Activated CD8-positive, alpha-beta T cell treated with anti-CD3 and anti-CD28 coated beads for 36 hours (primary cell): ENCODE measurements around the gene TBC1D22A. TPM values are rescaled to one million over a fixed set of nuclear protein-coding genes. Genes with fewer than 3 reads are reported as not detected.

ENCODE experiments used
- ATAC-seq: fragments of 200-7000 bp; cut with Tn5 transposase; one replicate; pipeline ENCODE4 v1.10.0; 2021; ENCODE audit warnings: mild to moderate bottlenecking, moderate library complexity
- CTCF ChIA-PET: fragments of 350-600 bp; sonication (Branson Sonifier 250); formaldehyde crosslinking; loops from one replicate; lab custom pipeline; 2021; ENCODE audit warnings: antibody characterized with exemption; lab: Charles Lee
- POLR2A ChIA-PET: fragments of 350-600 bp; sonication (Branson Sonifier 250); formaldehyde crosslinking; loops from one replicate; lab custom pipeline; 2021; ENCODE audit warnings: antibody characterized with exemption; lab: Charles Lee
- DNase-seq: peaks from one replicate; pipeline ENCODE4 v3.0.0-alpha.2; 2020
- H3K27ac Mint-ChIP-seq: one replicate; pipeline ENCODE4 v1.8.0; 2021; ENCODE audit warnings: mild to moderate bottlenecking, mixed read lengths
- H3K27me3 Mint-ChIP-seq: one replicate; pipeline ENCODE4 v1.8.0; 2021; ENCODE audit warnings: mixed read lengths
- H3K36me3 Mint-ChIP-seq: one replicate; pipeline ENCODE4 v1.8.0; 2021; ENCODE audit warnings: low read depth, mixed read lengths
- H3K4me1 Mint-ChIP-seq: one replicate; pipeline ENCODE4 v1.8.0; 2021; ENCODE audit warnings: low read depth, mixed read lengths
- H3K4me3 Mint-ChIP-seq: one replicate; pipeline ENCODE4 v1.8.0; 2021; ENCODE audit warnings: mild to moderate bottlenecking, moderate library complexity, mixed read lengths
- H3K9me3 Mint-ChIP-seq: one replicate; pipeline ENCODE4 v1.8.0; 2021; ENCODE audit warnings: mixed read lengths
- CTCF ChIP-seq: fragments of 200-600 bp; IDR thresholded peaks from one replicate; pipeline ENCODE4 v1.8.0; 2022; ENCODE audit warnings: antibody characterized with exemption, mild to moderate bottlenecking
- intact Hi-C: fragments of 100-400 bp; cut with micrococcal nuclease; formaldehyde crosslinking; loops from one replicate; pipeline ENCODE4 v1.10.0; 2022
- total RNA-seq, 2 experiments: library from RNA; stranded (reverse); gene quantifications; one replicate each; pipeline ENCODE4 v1.2.3, GENCODE V29; 2021

TBC1D22A gene
- total RNA-seq, 2 experiments from 2014 or later, result 41.0 to 42.8 TPM

GRCh38 chr22:46806794-46807193, 44.3 kb downstream of the TBC1D22A start:
- H3K36me3 Mint-ChIP-seq, result peaks cover 33% of the 10 kb centered on the region
- no peak overlapping the region for H3K27ac Mint-ChIP-seq
- H3K4me3 Mint-ChIP-seq, result no peak overlapping the region

GRCh38 chr22:46807458-46807857, 45.0 kb downstream of the TBC1D22A start:
- intact Hi-C loops, result no loop called here
- H3K4me3 Mint-ChIP-seq, result no peak overlapping the region
- H3K9me3 Mint-ChIP-seq, result no peaks in the 10 kb centered on the region
- ChIA-PET POLR2A (interaction anchor here (0.6 kb wide), 1 partner anchor 726 kb away, joined by 3 read pairs; no protein-coding TSS in a partner anchor), CTCF (interaction anchor here (1.3 to 10.9 kb wide), 3 partner anchors 9 to 243 kb away, joined by 4 to 191 read pairs (median 10); partner anchors contain the start of gene TBC1D22A)
- peaks cover 28% of the 10 kb centered on the region for H3K36me3 Mint-ChIP-seq
- no peak for TF ChIP-seq CTCF
- H3K4me1 Mint-ChIP-seq, result peaks cover 32% of the 10 kb centered on the region
- DNase-seq (no peak), ATAC-seq (no peak)
- no peak overlapping the region for H3K27ac Mint-ChIP-seq
- no peaks in the 10 kb centered on the region for H3K27me3 Mint-ChIP-seq

More at GRCh38 chr22:46806794-46807193, 44.3 kb downstream of the TBC1D22A start:
- ATAC-seq (no peak), DNase-seq (no peak)
- intact Hi-C loops, result no loop called here
- POLR2A ChIA-PET, result interaction anchor here (1.3 kb wide), 1 partner anchor 10 kb away, joined by 4 read pairs; no protein-coding TSS in a partner anchor
- TF ChIP-seq CTCF, result no peak
- CTCF ChIA-PET, result interaction anchor here (2.9 to 10.9 kb wide), 2 partner anchors 8 to 47 kb away, joined by 10 to 191 read pairs; partner anchors contain the start of gene TBC1D22A
- Mint-ChIP-seq H3K4me1 (peaks cover 34% of the 10 kb centered on the region), H3K27me3 (no peaks in the 10 kb centered on the region), H3K9me3 (no peaks in the 10 kb centered on the region)

GRCh38 chr22:46809153-46809885, 46.9 kb downstream of the TBC1D22A start:
- no peak for TF ChIP-seq CTCF
- intact Hi-C loops, result no loop called here
- ATAC-seq (no peak), DNase-seq (no peak)
- Mint-ChIP-seq H3K4me3 (no peak overlapping the region), H3K27ac (no peak overlapping the region), H3K36me3 (peaks cover 33% of the 10 kb centered on the region), H3K27me3 (no peaks in the 10 kb centered on the region), H3K4me1 (peaks cover 19% of the 10 kb centered on the region), H3K9me3 (no peaks in the 10 kb centered on the region)
- POLR2A ChIA-PET, result no interaction called here
- CTCF ChIA-PET, result interaction anchor here (2.9 kb wide), 1 partner anchor 10 kb away, joined by 10 read pairs; no protein-coding TSS in a partner anchor

GRCh38 chr22:46810856-46811786, 48.7 kb downstream of the TBC1D22A start:
- Mint-ChIP-seq H3K27me3 (no peaks in the 10 kb centered on the region), H3K36me3 (peaks cover 38% of the 10 kb centered on the region), H3K9me3 (no peaks in the 10 kb centered on the region), H3K4me3 (no peak overlapping the region), H3K27ac (no peak overlapping the region), H3K4me1 (peaks cover 22% of the 10 kb centered on the region)
- DNase-seq, result no peak
- CTCF ChIA-PET, result interaction anchor here (7.9 kb wide), 1 partner anchor 8 kb away, joined by 43 read pairs; no protein-coding TSS in a partner anchor
- no peak for TF ChIP-seq CTCF
- ATAC-seq, result no peak
- intact Hi-C loops, result no loop called here
- POLR2A ChIA-PET, result interaction anchor here (1.0 kb wide), 1 partner anchor 10 kb away, joined by 4 read pairs; no protein-coding TSS in a partner anchor
